Stimulated activated CD4-positive, alpha-beta T cell treated with anti-CD3 and anti-CD28 coated beads, Interleukin-4, amount 100 ng/mL, for 48 hours (primary cell): ENCODE results near the gene EIF3B.
"Not testable (repeated sequence)": the region's sequence is repeated elsewhere in the genome, so short reads cannot be mapped to it uniquely, and the experiment has no call there.

Source experiments
- DNase-seq, 2 donors: peaks; one replicate each; pipeline ENCODE4 v3.0.0-alpha.2; 2020; ENCODE audit warnings: low read depth in 2 of 2

EIF3B gene

DNA sequence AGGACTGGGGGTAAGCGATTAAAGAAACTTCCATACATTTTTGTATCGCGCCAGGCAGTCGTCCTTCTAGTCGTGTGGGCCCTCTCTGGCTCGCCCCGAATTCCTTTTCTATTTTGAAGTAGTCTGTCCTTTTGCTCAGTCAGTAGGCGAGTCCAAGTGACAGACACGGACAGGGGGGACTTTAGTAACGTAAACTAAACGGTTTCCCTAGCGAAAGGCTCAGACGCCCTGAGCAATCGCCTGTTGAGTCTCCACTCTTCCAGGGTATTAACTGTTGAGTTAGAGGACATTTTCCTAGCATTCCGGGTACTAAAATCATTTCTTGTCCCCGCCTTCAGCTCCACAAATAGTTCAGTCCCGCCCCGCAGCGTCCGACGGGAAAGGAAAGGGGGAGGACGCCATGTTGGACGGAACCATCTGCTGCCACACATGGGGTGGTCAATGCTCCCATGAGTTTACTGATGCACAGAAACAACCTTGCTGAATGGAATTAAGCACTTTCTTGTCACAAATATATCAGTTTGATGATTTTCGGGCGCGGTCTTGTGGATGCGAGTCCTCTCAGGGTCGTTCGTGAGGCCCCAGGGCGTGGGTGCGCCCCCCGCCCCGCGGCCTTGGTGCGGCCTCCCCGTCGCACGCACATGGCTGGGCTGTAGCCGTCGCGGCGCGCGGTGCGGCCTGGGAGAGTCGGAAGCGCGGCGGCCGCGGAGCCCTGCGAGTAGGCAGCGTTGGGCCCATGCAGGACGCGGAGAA lies at the start of gene EIF3B:
TSS of gene EIF3B (plus strand) at position 642 of the 753 bp plus-strand sequence. CDS start at position 737, 95 bp downstream.
- peak; percentile 82 to 84 for DNase-seq

DNA sequence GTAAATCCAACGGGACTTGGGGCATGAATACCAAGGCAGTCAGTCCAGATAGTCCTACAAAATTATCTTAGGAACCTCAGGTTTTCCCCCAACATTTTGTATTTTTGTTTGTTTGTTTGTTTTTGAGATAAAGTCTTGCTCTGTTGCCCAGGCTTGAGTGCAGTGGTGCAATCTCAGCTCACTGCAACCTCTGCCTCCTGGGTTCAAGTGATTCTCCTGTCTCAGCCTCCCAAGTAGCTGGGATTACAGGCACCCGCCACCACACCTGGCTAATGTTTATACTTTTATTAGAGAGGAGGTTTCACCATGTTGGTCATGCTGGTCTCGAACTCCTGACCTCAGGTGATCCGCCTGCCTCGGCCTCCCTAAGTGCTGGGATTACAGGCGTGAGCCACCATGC lies 49.4 kb upstream of the EIF3B start:
- DNase-seq = not testable (repeated sequence)

DNA sequence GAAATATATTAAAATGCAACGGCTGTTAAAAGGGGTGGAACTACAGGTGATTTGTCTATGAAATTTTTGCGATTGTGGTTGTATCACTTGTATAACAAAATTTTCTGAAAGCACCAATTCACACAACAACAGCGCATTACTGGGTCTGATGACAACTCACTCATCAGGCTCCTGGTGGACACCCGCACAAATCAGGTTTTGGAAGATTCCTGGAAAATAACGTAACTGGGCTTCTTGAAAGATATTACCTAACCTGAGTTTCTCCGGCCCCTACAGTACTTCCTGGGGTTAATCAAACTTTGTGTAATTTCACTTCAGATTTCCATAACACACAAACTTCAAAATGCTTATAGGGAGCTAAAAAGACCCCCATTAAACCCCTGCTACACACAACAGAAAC lies 47.9 kb upstream of the EIF3B start:
- no peak for DNase-seq

DNA sequence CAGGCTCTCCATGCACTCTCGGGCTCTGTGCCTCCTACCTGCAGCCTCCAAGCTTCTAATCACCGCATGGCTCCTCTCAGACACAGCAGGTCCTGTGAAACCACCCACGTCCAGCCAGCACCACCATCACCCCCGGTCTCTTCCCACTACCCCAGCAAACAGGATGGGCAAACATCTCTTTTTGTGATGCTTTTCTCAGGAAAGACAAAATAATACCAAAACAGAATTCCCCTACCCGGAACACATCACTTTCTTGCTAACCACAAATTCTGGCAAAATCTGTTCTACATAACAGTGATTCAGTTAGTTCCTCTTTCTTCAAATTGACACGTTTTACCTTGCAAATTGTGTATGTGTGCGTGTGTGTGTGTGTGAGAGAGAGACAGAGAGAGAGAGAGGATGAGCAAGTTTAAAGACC lies 46.9 kb upstream of the EIF3B start:
- DNase-seq = no peak

DNA sequence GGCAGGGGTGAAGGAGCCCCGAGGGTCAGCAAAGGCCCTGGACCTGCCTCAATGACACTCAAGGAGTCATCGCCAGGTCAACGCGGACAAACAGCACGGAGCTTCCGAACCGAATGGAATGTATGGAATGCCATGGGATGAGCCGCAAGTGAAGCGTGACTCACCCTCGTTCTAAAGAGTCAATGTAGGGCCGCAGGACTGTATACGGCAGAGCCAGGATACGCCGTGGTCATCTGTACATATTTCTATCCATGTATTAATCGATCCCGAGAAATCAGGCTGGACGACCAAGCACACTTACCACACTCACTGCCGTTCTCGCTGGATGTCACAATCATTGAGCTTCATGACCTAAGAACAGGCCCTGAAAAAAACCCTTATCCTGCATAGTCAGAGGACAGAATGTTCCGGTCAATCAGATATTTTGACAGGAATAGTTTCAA lies 44.7 kb upstream of the EIF3B start:
- no peak for DNase-seq

DNA sequence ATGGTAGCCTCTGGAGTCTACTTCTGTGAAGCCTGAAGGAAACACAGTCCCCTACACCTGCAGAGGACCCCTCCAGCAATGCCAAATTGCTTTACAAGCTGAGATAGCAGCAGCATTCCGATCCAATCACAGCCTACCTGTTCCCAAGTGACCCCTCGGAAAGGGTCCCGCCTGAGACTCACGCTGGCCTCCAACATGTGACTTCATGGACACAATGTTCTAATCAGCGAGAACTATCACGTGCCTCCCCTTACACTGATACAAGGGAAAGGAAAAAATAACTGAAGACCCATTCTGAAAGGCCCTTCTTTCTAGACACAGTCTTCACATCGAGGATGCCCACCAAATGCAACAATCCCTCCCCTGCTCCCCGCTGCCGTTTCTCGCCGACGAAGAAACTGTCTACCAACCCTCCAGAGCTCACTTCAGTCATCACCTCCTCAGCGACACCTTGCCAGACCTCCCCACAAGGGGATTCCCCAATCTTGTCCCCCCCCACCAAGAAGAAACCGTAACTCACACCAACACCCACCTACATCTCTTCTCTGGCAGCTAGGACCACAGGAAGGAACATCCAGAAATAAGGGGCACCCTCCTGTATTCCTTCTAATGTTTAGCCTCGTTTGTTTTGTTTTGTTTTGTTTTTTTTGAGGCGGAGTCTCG lies 42.2 kb upstream of the EIF3B start:
- no peak for DNase-seq

DNA sequence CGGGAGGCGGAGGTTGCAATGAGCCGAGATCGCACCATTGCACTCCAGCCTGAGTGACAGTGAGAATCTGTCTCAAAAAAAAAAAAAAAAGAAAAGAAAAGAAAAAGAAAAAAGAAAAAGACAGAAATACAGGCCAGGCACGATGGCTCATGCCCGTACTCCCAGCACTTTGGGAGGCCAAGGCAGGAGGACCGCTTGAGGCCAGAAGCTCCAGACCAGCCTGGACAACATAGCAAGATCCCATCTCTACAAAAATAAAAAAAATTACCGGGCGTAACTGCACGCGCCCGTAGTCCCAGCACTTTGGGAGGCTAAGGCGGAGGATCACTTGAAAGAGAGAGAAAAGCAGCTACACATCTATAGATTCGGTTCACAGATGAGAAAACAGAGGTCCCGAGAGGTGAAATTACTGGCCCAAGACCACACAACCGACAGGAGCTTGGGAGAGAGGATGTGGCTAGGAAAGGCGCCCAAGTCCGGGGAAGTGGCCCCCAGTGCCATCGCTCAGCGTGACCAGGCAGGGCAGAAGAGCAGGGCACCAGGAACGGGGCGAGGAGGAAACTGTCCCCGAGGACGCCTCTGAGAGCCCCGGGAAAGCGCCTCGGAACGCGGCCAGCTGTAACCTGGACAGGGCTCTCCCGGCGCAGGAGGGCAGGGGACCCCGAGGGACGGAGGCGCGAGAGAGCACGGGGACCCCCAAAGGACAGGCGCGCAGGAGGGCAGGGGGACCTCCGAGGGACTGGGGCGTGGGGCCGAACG lies 41.0 kb upstream of the EIF3B start:
- DNase-seq = peak in 1 of 2 donors; percentile 15

DNA sequence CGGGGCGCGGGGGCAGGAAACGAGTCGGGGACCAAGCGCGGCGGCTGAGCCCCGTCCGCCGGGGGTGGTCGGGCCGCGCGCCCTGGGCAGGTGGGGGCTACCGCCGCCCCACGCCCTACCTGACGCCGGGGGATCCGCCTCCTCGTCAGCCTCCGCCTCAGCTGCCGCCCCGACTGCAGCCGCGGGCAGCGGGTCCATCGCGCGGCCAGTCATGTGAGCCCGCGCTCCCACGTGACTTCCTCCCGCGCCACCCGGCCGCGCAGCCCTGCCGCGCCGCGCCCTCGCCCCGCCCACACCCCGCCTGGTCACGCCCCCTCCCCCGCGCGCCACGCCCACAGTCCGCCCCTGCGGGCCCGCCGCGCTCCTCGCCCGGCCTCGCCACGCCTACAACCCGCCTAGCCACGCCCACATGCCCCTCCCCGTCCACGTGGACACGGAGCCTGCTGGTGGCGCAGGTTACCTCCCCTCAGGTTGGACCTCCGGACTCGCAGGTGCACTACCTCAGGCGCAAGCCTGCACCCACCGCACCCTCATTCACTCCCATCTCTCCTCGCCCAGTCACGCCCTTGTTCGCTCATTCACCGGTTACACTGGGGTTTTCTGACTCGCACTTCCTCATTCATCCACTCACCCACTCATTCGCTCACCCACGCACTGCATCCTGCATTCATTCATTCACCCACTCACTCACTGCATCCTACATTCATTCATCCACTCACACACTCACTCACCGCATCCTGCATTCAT lies 40.2 kb upstream of the EIF3B start, which contains the start of gene SNX8:
TSS of gene SNX8 (minus strand) at position 233 of the 747 bp plus-strand sequence. CDS start at position 213, 20 bp downstream.
- peak; percentile 90 to 99 for DNase-seq

DNA sequence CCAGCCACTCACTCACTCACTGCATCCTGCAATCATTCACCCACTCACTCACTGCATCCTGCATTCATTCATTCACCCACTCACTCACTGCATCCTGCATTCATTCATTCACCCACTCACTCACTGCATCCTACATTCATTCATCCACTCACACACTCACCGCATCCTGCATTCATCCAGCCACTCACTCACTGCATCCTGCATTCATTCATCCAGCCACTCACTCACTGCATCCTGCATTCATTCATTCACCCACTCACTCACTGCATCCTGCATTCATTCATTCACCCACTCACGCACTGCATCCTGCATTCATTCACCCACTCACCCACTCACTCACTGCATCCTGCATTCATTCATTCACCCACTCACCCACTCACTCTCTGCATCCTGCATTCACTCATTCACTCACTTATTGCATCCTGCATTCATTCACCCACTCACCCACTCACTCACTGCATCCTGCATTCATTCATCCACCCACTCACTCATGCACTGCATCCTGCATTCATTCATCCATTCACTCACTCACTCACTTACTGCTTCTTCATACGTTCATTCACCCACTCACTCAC lies 39.6 kb upstream of the EIF3B start:
- not testable (repeated sequence) for DNase-seq

DNA sequence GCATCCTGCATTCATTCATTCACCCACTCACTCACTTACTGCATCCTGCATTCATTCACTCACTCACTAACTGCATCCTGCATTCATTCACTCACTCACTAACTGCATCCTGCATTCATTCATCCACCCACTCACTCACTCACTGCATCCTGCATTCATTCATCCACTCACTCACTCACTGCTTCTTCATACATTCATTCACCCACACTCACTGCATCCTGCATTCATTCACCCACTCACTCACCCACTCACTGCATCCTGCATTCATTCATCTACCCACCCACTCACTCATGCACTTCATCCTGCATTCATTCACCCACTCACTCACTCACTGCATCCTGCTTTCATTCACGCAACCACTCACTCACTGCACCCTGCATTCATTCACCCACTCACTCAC lies 38.8 kb upstream of the EIF3B start:
- DNase-seq = no peak

DNA sequence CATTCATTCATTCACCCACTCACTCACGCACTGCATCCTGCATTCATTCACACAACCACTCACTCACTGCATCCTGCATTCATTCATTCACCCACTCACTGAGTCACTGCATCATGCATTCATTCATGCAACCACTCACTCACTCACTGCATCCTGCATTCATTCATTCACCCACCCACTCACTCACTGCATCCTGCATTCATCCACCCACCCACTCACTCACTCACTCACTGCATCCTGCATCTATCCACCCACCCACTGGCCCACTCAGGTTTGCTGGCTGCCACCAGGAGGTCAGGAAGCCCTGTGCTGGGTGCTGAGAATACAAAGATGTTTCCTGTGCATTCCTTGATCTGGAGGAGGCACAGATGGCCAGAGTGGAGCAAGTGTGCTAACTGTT lies 38.0 kb upstream of the EIF3B start:
- DNase-seq = no peak

DNA sequence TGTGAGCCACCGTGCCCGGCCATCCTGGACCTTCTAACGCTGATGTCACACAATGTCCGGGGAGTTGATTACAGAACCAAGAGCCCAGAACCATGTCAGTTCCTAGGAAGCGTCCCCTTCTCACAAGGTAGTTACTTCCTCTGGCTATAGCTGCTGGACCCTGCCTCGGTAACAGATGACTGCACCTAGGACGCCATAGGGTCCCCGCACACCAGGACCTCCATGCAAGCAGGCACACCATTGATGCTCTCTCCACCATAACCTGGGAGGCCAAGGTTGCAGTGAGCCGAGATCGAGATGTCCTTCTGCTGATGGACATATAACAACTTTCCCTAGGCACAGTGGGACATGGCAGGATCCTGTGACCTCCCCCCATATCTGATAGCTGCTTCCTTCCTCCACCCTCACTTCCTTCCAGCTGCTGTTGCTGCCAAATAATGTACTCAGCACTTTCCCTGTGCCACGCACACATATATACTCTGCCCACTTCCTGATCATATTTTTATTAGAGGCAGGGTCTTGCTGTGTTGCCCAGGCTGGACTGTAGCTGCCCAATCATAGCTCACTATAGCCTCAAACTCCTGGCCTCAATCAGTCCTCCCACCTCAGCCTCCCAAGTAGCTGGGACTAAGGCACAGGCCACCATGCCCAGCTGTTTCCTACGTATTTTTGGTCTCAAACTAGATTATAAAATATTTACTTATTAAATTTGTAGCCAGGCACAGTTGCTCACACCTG lies 36.9 kb upstream of the EIF3B start:
- no peak for DNase-seq

DNA sequence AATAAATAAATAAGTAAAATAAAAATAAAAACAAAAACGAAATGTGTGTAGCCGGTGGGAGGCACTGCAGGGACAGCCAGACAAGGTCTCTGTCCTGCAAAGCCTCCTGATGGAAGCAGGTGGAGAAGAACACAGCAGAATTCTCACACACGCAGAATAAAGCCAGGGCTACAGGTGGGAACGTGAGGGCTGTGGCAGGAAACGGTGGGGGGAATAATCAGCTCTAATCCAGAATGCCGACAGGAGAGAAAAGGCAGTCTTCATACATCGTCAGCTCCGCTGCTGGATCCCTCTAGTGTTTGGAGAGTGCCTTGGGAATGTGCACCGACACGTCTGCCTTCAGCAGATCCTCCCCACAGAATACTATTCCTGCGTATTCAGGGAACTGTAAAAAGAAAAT lies 33.6 kb upstream of the EIF3B start:
- no peak for DNase-seq

DNA sequence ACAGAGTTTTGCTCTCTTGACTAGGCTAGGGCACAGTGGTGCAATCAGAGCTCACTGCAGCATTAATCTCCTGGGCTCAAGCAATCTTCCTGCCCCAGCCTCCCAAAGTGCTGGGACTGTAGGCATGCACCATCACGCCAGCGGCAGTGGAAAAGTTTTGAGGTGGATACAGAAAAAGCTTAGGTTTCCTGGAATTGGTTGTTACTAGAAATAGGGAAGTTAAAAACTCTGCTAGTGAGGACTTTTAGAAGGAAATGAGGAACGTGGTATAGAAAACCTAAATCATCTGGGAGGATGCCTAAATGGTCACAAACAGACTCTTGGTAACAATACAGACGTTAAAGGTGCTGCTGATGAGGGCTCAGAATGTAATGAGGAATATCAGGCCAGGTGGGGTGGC lies 29.5 kb upstream of the EIF3B start:
- no peak for DNase-seq

DNA sequence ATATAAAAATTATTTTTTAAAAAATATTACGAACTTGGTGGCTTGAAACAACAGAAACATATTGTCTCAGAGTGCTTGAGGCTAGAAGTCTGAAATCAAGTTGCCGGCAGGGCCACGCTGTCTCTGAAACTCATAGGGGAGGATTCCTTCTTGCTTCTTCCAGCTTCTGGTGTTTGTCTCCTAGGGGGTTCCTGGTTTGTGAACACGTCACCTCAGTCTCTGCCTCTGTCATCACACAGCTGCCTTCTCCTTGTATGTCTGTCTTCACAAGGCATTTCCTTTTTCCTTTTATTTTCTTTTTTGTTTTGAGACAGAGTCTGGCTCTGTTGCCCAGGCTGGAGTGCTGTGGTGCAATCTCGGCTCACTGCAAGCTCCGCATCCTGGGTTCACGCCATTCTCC lies 27.7 kb upstream of the EIF3B start:
- DNase-seq = no peak

DNA sequence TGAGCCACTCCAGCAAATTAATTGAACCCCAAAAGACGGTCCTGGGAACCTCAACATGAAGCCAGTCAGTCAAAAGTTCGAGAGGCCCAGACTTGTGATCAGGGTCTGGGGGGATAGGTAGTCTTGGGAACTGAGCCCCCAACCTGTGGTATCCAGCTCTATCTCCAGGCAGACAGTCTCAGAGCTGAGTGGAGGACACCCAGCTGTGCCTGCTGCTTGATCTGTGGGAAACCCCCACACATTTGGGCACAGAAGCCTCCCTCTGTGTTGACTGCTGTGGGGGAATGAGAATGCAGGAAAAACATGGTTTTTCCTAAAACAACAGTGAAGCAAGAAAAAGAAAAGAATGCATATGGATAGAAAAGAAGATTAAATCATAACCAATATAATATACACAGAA lies 24.1 kb upstream of the EIF3B start:
- no peak for DNase-seq

DNA sequence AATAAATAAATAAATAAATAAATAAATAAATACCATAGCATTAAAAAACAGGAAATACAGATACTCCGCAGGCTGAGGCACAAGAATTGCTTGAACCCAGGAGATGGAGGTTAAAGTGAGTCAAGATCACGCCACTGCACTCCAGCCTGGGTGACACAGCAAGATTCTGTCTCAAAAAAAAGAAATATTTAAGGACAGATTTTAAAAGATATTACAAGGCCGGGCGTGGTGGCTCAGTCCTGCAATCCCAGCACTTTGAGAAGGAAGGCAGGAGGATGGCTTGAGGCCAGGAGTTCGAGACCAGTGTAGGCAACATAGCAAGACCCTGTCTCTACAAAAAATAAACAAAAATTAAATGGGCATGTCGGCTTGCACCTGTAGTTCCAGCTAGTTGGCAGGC lies 22.9 kb upstream of the EIF3B start:
- no peak for DNase-seq

DNA sequence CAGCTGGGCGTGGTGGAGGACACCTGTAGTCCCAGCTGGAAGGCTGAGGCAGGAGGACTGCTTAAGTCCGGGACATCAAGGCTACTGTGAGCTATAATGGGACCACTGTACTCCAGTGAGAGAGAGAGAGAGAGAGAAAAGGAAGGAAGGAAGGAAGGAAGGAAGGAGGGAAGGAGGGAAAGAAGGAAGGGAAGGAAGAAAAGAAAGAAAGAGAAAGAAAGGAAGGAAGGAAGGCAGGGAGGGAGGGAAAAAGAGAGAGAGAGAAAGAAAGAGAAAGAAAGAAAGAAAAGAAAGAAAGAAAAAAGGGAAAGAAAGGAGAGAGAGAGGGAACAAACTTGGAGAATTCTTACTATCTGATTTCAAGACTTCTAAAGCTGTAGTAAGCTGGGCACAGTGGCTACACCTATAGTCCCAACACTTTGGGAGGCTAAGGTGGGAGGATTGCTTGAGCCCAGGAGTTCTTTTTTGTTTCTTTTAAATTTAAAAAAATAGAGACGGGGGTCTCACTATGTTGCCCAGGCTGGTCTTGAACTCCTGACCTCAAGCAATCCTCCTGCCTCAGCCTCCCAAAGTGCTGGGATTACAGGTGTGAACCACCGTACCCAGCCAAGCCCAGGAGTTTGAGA lies 21.9 kb upstream of the EIF3B start:
- not testable (repeated sequence) for DNase-seq

DNA sequence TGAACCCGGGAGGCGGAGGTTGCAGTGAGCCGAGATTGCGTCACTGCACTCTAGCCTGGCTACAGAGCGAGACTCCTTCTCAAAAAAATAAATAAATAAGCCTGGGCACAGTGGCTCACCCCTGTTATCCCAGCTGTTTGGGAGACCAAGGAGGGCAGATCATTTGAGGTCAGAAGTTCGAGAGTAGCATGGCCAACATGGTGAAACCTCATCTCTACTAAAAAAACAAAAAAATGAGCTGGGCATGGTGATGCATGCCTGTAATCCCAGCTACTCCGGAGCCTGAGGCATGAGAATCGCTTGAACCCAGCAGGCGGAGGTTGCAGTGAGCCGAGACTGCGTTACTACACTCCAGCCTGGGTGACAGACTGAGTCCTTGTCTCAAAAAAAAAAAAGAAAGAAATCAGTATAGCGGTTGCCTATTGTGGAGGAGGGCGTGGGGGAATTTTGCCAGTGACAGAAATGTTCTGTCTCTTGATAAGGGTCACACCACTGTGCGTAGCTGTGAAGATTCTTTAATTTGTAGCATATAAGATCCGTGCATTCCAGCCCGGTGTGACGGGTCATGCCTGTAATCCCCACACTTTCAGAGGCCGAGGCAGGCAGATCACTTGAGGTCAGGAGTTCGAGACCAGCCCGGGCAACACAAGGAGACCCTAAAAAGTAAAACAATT lies 17.9 kb upstream of the EIF3B start:
- no peak for DNase-seq
